K562 (cell line): ENCODE results near the gene XPO6. TPM values are rescaled to one million over a fixed set of nuclear protein-coding genes. Genes with fewer than 3 reads are reported as not detected.

Experiments used
- ATAC-seq: fragments of 200-7000 bp; cut with Tn5 transposase; 3 replicates; pipeline ENCODE4 v1.9.1; 2020; ENCODE audit warnings: moderate library complexity
- BruUV-seq: library from RNA; stranded (reverse); fragments of 400-500 nt; replicated peaks from 2 replicates; lab custom pipeline; 2021; lab: Mats Ljungman, UMichigan
- CTCF ChIA-PET: fragments of 300-600 bp; formaldehyde crosslinking; extraction: SDS; loops from one replicate; lab custom pipeline; 2021; ENCODE audit warnings: low intra/inter-chr PET ratio; lab: Yijun Ruan, JAX
- POLR2A ChIA-PET: fragments of 300-600, 350-650 bp; sonication (Branson Sonifier 250); formaldehyde crosslinking; extraction: SDS; loops from one replicate; lab custom pipeline; 2021; ENCODE audit warnings: antibody characterized with exemption, inconsistent platforms; lab: Yijun Ruan, JAX
- DNase-seq, 4 experiments: peaks; one replicate each; pipeline versions ENCODE4 v3.0.0 to v3.0.0-alpha.2; 2011 to 2018; ENCODE audit warnings: low spot score in 3 of 4, mixed read lengths in 3 of 4; ENCODE audit errors: extremely low read depth in 1 of 4
- FAIRE-seq: peaks from 2 replicates; lab custom pipeline; 2011; peaks lifted over from hg19 to GRCh38; lab: Jason Lieb, UNC
- H2AFZ ChIP-seq: 2 replicates; pipeline ENCODE4 v1.6.0; 2011; ENCODE audit warnings: low read depth, low read length, control low read depth, inconsistent platforms
- H3K27ac ChIP-seq: fragments of 200-600 bp; 3 replicates; pipeline ENCODE4 v1.8.0; 2011; ENCODE audit warnings: low read depth, mild to moderate bottlenecking, control low read depth, inconsistent platforms, low read length, moderate library complexity, mixed read lengths; ENCODE audit errors: extremely low read depth
- H3K27me3 ChIP-seq, 2 experiments: fragments of 300-600 bp in 1 of 2; 2 replicates in 1 of 2; 3 replicates in 1 of 2; pipeline versions ENCODE4 v1.6.0 to v1.8.0; 2011; ENCODE audit warnings: inconsistent platforms in 2 of 2, low read length in 2 of 2, mild to moderate bottlenecking in 1 of 2, mixed read lengths in 1 of 2, moderate library complexity in 1 of 2; ENCODE audit not compliant: control insufficient read depth in 2 of 2, insufficient read depth in 2 of 2
- H3K36me3 ChIP-seq: fragments of 300-600 bp; 3 replicates; pipeline ENCODE4 v1.8.0; 2011; ENCODE audit warnings: mild to moderate bottlenecking, low read length, inconsistent platforms; ENCODE audit not compliant: control insufficient read depth, insufficient read depth
- H3K4me1 ChIP-seq, 2 experiments: fragments of 200-600 bp in 1 of 2; replicated peaks in 1 of 2; 2 replicates in 1 of 2; 3 replicates in 1 of 2; pipeline versions ENCODE4 v1.5.1 to v1.8.0; 2011; ENCODE audit warnings: inconsistent platforms in 2 of 2, low read length in 2 of 2, mild to moderate bottlenecking in 1 of 2, mixed read lengths in 1 of 2, moderate library complexity in 1 of 2; ENCODE audit not compliant: control insufficient read depth in 2 of 2, insufficient read depth in 2 of 2
- H3K4me2 ChIP-seq: 2 replicates; pipeline ENCODE4 v1.6.1; 2011; ENCODE audit warnings: low read length, control low read depth, inconsistent platforms, mixed read lengths; ENCODE audit not compliant: insufficient read depth
- H3K4me3 ChIP-seq: fragments of 200-600 bp; sonication (generic), shearing (Covaris generic); 2 replicates; pipeline ENCODE4 v1.5.1; 2016; ENCODE audit warnings: control low read depth, inconsistent platforms
- H3K79me2 ChIP-seq: fragments of 200-600 bp; 3 replicates; pipeline ENCODE4 v1.8.0; 2011; ENCODE audit warnings: low read length, inconsistent platforms; ENCODE audit not compliant: control insufficient read depth, insufficient read depth
- H3K9ac ChIP-seq, 2 experiments: 2 replicates each; pipeline versions ENCODE4 v1.6.0 to v1.6.1; 2011; ENCODE audit warnings: low read depth in 2 of 2, low read length in 2 of 2, control low read depth in 1 of 2, inconsistent platforms in 1 of 2, mild to moderate bottlenecking in 1 of 2, mixed read lengths in 1 of 2; ENCODE audit not compliant: insufficient read depth in 1 of 2
- H3K9me1 ChIP-seq: one replicate; pipeline ENCODE4 v1.6.0; 2011; ENCODE audit warnings: inconsistent platforms, mild to moderate bottlenecking, low read length, moderate library complexity; ENCODE audit not compliant: control insufficient read depth, insufficient read depth
- H3K9me3 ChIP-seq: replicated peaks from 2 replicates; pipeline ENCODE4 v1.5.1; 2011; ENCODE audit warnings: low read depth, low read length, inconsistent platforms; ENCODE audit not compliant: control insufficient read depth, insufficient read depth
- H4K20me1 ChIP-seq: replicated peaks from 2 replicates; pipeline ENCODE4 v1.6.1; 2011; ENCODE audit warnings: low read length, inconsistent platforms, mixed read lengths; ENCODE audit not compliant: control insufficient read depth, insufficient read depth
- HDAC2 ChIP-seq: fragments of 450-650 bp; IDR thresholded peaks from 2 replicates; pipeline ENCODE4 v1.6.1; 2016; ENCODE audit warnings: mild to moderate bottlenecking
- L3MBTL2 ChIP-seq: fragments of 450-650 bp; IDR thresholded peaks from 2 replicates; pipeline ENCODE4 v1.6.1; 2016; ENCODE audit warnings: mild to moderate bottlenecking, moderate library complexity
- LEF1 ChIP-seq: fragments of 450-650 bp; IDR thresholded peaks from 2 replicates; pipeline ENCODE4 v1.6.1; 2016; ENCODE audit warnings: mild to moderate bottlenecking
- NR1H2 ChIP-seq: sonication (generic); formaldehyde crosslinking; IDR thresholded peaks from 2 replicates; pipeline ENCODE4 v1.4.0; 2020; ENCODE audit warnings: mild to moderate bottlenecking, missing genetic modification reagents
- PHB2 ChIP-seq: fragments of 450-650 bp; IDR thresholded peaks from 2 replicates; pipeline ENCODE4 v1.6.1; 2017; ENCODE audit warnings: low read depth
- RFX7 ChIP-seq: fragments of 250-450 bp; sonication (Bioruptor Pico); IDR thresholded peaks from 2 replicates; pipeline ENCODE4 v1.5.1; 2021; ENCODE audit warnings: mild to moderate bottlenecking
- RHOXF2B ChIP-seq: fragments of 250-450 bp; sonication (Bioruptor Pico); conservative IDR thresholded peaks from 2 replicates; pipeline ENCODE4 v1.5.1; 2021
- SIN3A ChIP-seq, 2 experiments: fragments of 150-350 bp in 1 of 2; IDR thresholded peaks; 2 replicates each; pipeline ENCODE4 v1.6.1; 2011 to 2016; ENCODE audit warnings: borderline replicate concordance in 2 of 2, low read depth in 2 of 2, low read length in 2 of 2, mild to moderate bottlenecking in 2 of 2, moderate library complexity in 2 of 2; ENCODE audit not compliant: control insufficient read depth in 1 of 2
- SLC30A9 ChIP-seq: fragments of 250-450 bp; sonication (Bioruptor Pico); IDR thresholded peaks from 2 replicates; pipeline ENCODE4 v1.8.0; 2022; ENCODE audit warnings: mild to moderate bottlenecking, moderate library complexity
- SNRNP70 ChIP-seq: fragments of 200-400 bp; formaldehyde crosslinking; optimal IDR thresholded peaks from 2 replicates; pipeline ENCODE3; 2017; ENCODE audit warnings: low read depth, low read length
- ZNF239 ChIP-seq: fragments of 250-450 bp; sonication (Bioruptor Pico); IDR thresholded peaks from 2 replicates; pipeline ENCODE4 v1.4.0; 2020; ENCODE audit warnings: mild to moderate bottlenecking
- WGBS: fragments of 100-300 bp; shearing (Covaris generic); methylation state at CpG from one replicate; pipeline ENCODE4 v1.1.6; 2016; ENCODE audit warnings: low coverage, mixed read lengths; ENCODE audit not compliant: insufficient coverage; ENCODE audit errors: missing lambda C conversion rate; 5-methylcytosine and 5-hydroxymethylcytosine counted together
- in situ Hi-C: fragments of 300-500 bp; cut with MboI; formaldehyde crosslinking; loops from 4 replicates; pipeline ENCODE4 v1.15.0; 2018; ENCODE audit warnings: inconsistent platforms, mixed read lengths
- intact Hi-C: fragments of 100-400 bp; cut with micrococcal nuclease; formaldehyde crosslinking; loops from 2 replicates; pipeline ENCODE4 v1.14.2; 2022
- polyA plus RNA-seq, 8 experiments: library from polyadenylated mRNA; depleted of rRNA in 4 of 8; stranded (reverse) in 5 of 8; unstranded in 3 of 8; fragments of >200 nt; fragmentation: Nextera tagmentation in 2 of 8; fragmentation: Illumina TruSeq in 1 of 8; extraction: Ambion mirVana in 2 of 8; extraction: Trizol in 1 of 8; gene quantifications; 2 replicates each; pipeline versions ENCODE4 v1.2.1 to v1.2.3, GENCODE V29; 2011 to 2014; ENCODE audit warnings: inconsistent platforms in 1 of 8, missing spikeins in 1 of 8
- total RNA-seq, 7 experiments: library from RNA; depleted of rRNA in 6 of 7; stranded (reverse); fragments of >200 nt in 6 of 7; fragmentation: Illumina TruSeq in 2 of 7; extraction: Trizol in 2 of 7; gene quantifications; 2 replicates each; pipeline versions ENCODE4 v1.2.1 to v1.2.3, GENCODE V29; 2011 to 2021; ENCODE audit warnings: low replicate concordance in 1 of 7
- TF ChIP-seq, protein P1 (sequence below): fragments of 450-650 bp; formaldehyde crosslinking; IDR thresholded peaks from 2 replicates; pipeline ENCODE4 v1.4.0; 2020; ENCODE audit warnings: mild to moderate bottlenecking, moderate library complexity
- TF ChIP-seq, protein P2 (sequence below): fragments of 250-450 bp; sonication (Bioruptor Pico); IDR thresholded peaks from 2 replicates; pipeline ENCODE4 v1.5.0; 2021

Gene XPO6
- total and polyA plus RNA-seq, 9 of the 15 experiments (the other 6 are each of a cell fraction or from before 2014, with no cell fraction given), result 11.2 to 196 (median 119) TPM

DNA sequence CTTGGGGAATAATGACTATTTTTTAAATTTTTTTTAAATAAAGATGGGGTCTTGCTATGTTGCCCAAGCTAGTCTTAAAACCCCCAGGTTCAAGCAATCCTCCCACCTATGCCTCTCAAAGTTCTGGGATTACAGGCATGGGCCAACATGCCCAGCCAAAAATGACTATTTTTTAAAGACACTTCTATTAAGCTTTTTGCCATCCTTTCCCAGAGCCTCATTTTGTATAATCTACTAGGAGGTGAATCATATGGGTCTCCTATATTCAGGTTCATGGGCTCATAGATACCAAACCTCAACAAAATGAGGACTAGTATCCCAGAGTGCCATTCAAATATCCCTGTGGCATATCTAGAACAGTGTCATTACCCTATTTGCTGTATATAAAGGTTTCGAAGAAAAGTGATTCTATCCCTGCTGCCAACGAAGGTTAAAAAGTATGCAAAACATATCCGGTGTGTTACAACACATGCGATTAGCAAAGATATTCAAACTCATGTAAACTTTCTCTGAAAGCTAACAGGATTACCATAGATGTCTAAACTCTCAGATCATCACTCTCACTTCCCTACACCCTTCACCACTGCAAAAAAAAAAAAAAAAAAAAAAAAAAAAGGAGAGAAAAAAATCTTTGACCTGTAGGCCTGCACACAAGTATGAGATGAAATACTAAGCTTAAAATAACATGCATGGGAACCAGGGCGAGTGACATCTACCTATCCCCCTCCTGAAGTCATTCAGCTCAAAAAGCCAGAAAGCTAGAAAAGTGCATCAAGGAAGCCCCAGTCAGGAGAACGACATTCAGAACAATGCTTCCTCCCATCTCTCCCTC is 23.5 kb downstream of the XPO6 start:
- Histone ChIP-seq H4K20me1 (peaks cover 35% of the 10 kb centered on the region), H3K27ac (no peak overlapping the region), H3K4me2 (no peak overlapping the region), H2AFZ (no peak overlapping the region), H3K36me3 (peaks cover 58% of the 10 kb centered on the region), H3K4me1 (peaks cover 9 to 36% of the 10 kb centered on the region in 2 experiments), H3K9me1 (no peaks in the 10 kb centered on the region), H3K79me2 (peaks cover 98% of the 10 kb centered on the region), H3K9ac (no peak overlapping the region), H3K27me3 (no peaks in the 10 kb centered on the region), H3K4me3 (no peak overlapping the region), H3K9me3 (no peaks in the 10 kb centered on the region; the same call in 1 of the 2 replicates)
- intact Hi-C loops, result no loop called here
- FAIRE-seq (no peak), ATAC-seq (no peak), DNase-seq (no peak)
- no TSS peak for BruUV-seq
- TF ChIP-seq RFX7 (CRISPR knock-in tag), result no peak
- TF ChIP-seq PHB2, result no peak
- no peak for TF ChIP-seq SNRNP70
- no peak for TF ChIP-seq LEF1
- TF ChIP-seq RHOXF2B (CRISPR knock-in tag), result no peak
- TF ChIP-seq L3MBTL2, result no peak
- no peak for TF ChIP-seq HDAC2
- TF ChIP-seq SIN3A (IDR thresholded peaks at IDR 0.05; ENCODE audit: borderline replicate concordance in 2 of 2, control insufficient read depth in 1 of 2, low read depth in 2 of 2, low read length in 2 of 2), result no peak
- TF ChIP-seq, protein P1, sequence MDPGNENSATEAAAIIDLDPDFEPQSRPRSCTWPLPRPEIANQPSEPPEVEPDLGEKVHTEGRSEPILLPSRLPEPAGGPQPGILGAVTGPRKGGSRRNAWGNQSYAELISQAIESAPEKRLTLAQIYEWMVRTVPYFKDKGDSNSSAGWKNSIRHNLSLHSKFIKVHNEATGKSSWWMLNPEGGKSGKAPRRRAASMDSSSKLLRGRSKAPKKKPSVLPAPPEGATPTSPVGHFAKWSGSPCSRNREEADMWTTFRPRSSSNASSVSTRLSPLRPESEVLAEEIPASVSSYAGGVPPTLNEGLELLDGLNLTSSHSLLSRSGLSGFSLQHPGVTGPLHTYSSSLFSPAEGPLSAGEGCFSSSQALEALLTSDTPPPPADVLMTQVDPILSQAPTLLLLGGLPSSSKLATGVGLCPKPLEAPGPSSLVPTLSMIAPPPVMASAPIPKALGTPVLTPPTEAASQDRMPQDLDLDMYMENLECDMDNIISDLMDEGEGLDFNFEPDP, result no peak
- no peak for TF ChIP-seq ZNF239 (CRISPR knock-in tag)
- TF ChIP-seq, protein P2, sequence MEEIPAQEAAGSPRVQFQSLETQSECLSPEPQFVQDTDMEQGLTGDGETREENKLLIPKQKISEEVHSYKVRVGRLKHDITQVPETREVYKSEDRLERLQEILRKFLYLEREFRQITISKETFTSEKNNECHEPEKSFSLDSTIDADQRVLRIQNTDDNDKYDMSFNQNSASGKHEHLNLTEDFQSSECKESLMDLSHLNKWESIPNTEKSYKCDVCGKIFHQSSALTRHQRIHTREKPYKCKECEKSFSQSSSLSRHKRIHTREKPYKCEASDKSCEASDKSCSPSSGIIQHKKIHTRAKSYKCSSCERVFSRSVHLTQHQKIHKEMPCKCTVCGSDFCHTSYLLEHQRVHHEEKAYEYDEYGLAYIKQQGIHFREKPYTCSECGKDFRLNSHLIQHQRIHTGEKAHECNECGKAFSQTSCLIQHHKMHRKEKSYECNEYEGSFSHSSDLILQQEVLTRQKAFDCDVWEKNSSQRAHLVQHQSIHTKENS (CRISPR knock-in tag), result no peak
- no peak for TF ChIP-seq SLC30A9 (CRISPR knock-in tag)
- TF ChIP-seq NR1H2 (CRISPR knock-in tag), result no peak
- in situ Hi-C loops, result no loop called here
- POLR2A ChIA-PET, result interaction anchor here (0.6 to 1.1 kb wide), 3 partner anchors 14 to 30 kb away, joined by 3 to 5 read pairs (median 3); no protein-coding TSS in a partner anchor
- 94% methylated on average over 6 of the region's 6 CpGs for WGBS
- CTCF ChIA-PET, result no interaction called here
